GM18870 (cell line): ENCODE data around the gene SPEM1.

Experiments used
- ATAC-seq: cut with Tn5 transposase; IDR thresholded peaks from one replicate; pipeline ENCODE4 v1.9.1; 2021; ENCODE audit warnings: moderate library complexity; ENCODE audit not compliant: unreplicated experiment

SPEM1 gene

DNA sequence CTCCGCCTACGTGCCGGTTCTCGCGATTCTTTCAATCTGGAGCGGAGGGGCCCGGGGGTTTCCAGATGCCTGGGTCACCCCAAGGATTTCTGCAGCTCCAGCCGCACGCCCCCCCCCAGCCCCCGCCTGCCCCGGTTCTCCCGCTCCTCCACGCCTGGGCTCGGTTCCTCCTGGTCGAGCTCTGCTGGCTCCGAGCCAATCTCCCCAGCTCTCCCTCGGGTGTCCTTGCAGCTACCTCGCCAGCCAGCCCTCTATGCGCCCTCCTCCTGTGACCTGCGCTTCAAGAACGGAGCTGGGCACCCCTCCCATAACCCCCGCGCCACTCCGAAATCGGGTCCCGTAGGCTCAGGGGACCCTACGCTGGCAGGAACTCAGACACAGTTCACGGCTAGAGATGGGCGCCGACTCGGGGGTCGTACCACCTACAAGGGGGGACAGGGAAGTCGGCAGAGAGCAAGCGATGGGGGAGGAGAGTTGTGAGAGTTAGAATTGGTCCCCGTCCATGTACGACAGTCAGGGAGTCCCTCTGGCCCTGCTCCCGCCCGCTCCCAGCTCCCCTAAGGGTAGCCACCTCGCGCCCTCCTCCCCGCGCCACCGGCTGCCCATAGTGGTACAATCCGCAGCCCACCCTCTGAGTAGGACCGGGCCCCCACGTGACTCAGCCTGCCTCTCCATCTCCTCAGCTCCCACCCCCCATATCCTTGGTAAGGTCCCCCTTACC, 20.1 kb downstream of the SPEM1 start:
- no peak for ATAC-seq

DNA sequence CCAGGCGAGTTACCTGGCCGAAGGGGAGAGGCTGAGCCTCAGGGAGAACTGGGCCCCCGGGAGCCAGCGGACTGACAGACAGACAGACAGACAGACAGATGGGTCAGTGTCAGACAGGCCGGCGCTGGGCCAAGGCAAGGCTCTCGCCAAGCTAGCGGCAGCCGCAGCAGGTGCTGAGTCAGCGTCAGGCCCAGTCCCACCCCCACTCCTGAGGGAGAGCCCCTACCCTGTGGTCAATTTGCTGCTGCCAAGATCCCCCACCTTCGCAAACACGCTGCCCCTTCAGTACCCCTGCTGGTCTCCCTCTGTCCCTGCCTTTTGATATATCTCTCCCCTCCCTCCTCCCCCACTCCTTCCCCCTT, 20.7 kb downstream of the SPEM1 start:
- ATAC-seq, result no peak

DNA sequence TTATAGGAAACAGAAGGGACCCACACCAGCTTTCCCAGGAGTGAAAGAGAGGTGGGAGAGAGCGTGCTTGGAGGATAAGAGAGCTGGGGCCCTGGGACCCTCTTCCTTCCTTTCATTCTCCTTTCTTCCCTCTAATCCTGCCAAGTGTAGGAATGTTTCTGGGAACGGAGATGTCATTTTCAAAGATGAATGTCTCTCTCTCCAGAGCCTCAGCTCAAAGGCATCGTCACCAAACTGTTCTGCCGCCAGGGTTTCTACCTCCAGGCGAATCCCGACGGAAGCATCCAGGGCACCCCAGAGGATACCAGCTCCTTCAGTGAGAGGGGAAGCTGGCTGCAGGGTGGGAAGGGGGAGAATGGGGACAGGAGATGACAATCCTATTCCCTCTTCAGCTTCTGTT, 21.1 kb downstream of the SPEM1 start:
- ATAC-seq, result no peak

DNA sequence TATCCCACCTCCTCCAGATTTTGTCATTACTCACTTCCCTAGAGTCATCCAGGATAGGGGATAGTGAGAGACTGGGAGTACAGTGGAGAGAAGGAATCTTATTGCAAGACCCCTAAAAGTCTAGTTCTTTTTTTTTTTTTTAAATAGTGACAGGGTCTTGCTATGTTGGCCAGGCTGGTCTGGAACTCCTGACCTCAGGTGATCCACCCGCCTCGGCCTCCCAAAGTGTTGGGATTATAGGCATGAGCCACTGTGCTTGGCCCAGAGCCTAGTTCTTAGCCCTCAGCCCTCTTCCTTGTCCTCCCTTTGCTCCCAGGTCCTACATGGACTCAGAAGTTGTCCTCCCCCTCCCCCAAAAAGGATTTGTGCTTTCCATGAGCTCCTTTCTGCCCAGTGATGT, 22.0 kb downstream of the SPEM1 start:
- no peak for ATAC-seq

DNA sequence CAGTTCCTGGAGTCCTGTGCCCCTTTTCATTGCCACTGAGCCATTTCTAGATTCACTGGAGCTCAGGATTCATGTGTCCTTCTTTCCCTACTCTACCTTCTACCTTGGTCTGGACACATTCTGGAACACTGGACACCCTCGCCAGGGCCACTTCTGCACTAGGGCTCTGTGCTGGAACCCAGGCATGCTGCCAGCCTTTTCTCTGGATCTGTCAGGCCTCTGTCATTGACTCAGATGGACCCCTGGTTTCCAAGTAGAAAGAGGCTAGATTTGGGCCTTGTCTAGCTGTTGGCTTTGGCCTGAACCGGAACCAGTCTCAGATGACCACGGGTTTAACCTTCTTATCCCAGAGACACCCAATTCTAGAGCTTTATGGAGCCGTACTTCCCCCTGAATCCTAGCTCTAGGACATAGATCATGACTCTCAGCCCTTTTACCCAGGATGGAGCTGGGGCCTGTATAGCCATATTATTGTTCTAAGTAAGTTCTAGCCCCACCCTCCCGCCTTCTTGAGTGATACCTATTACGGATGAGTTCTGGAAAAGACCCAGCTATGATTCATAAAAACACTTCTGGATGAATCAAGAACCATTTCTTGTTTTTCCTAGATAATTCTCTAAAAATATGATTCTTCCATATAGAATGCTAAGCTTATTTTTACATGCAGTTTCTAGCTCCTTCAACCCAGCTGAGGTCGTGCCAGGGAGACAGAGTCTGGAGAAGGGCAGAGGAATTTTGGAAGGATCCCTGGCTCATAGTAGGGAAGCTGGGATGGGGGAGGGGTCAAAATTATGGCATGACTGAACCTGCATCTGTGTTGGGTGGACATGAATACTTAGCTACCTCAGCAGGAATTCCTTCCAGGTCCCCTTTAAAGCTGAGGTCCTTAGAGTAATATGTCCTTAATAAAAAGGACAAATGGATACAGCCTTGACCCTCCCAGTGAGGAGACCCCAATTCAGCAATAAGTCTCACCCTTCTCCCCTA, 23.7 kb downstream of the SPEM1 start:
- ATAC-seq, result no peak

DNA sequence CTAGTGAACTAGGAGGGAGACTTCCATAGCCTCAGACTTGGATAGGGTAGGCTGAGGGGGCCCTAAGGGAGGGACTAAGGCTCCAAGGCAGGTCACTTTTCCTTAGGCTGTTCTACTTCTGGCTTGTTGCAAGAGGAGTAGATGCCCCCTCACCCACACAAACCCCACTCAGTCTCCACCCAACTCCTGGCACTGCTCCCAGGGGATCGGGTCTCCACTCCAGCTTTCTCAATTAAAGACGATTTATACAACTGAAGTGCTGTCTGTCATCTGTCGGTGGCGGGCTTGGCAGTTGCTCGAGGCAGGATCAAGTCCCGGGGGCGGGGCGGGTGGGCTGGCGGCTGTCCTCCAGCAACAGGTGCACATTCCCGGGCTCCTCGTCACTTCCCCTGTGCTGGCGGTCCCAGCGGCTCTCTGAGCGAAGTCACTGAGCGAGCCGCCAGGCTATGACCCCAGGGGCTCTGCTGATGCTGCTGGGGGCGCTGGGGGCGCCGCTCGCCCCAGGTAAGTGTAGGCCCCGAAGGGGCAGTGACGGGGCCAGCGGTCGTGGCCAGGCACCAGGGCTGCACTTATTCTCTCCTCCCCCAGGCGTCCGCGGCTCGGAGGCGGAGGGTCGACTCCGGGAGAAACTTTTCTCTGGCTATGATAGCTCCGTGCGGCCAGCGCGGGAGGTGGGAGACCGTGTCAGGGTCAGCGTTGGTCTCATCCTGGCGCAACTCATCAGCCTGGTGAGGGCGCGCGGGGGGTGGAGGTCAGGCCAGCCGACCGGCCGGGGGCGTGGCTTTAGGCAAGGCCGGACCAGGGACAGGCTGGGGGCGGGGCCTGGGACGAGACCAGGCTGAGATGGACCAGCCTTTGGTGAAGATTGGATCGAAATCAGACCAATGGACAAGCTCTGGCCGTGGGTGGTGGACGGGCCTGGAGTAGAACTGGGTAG, 24.8 kb downstream of the SPEM1 start, which contains the start of gene CHRNB1:
CHRNB1 (plus strand) TSS at position 380 of the 937 bp plus-strand sequence; CDS start at position 447, 67 bp downstream.
- no peak for ATAC-seq

DNA sequence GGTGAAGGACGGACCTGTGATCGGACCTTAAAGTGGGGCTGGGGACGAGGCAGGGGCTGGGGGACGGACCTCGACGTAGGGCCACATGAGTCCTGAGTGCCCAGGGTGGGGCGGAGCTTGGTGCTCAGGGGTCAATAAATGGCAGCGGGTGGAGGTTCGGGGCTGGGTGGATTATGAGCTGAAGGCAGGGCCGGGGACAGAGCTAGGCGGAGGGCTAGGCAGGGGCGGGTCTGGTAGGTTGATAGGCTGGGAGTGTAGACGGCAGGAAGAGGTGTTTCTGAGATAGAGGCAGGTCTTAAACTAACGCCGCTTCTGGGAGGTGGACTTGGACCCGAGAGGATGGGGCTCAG, 25.5 kb downstream of the SPEM1 start:
- no peak for ATAC-seq

DNA sequence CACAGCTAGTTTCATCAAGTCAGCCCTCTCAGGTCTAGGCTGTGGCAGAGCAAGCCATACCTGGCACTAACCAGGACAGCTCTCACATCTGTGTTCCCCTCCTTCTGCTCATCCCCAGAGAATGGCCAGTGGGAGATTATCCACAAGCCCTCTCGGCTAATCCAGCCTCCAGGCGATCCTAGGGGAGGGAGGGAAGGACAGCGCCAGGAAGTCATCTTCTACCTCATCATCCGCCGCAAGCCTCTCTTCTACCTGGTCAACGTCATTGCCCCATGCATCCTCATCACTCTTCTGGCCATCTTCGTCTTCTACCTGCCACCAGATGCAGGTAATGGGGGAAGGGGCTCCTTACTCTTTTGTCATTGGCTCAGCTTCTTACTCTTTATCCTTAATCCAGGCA, 28.3 kb downstream of the SPEM1 start:
- ATAC-seq, result no peak

DNA sequence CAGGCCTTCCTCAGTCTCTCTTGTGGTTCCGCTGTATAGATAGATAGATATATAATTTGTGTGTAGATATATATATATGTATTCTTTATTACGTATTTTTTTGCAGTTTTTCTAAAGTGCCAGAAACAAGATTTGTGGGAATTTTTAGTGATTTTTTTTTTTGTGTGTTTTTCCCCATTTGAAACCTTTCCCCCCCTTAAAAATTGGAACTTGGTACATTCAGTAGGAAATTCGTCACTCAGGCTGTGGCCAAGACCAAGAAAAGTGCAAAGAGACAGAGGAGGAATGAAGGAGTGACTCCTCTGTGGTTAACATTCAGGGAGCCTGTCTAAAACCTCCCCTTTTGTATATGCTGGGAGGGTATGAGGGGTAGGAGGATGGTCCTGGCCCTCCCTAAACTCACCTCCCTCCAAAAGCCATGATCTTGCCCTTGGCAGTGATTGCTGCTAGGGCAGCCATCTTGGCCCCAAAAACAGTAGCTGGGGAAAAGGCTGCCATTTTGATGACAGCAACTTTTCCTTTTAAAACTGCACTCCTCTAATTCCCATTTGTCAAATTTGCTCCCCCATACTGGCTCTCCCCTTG, 39.9 kb downstream of the SPEM1 start:
- no peak for ATAC-seq

DNA sequence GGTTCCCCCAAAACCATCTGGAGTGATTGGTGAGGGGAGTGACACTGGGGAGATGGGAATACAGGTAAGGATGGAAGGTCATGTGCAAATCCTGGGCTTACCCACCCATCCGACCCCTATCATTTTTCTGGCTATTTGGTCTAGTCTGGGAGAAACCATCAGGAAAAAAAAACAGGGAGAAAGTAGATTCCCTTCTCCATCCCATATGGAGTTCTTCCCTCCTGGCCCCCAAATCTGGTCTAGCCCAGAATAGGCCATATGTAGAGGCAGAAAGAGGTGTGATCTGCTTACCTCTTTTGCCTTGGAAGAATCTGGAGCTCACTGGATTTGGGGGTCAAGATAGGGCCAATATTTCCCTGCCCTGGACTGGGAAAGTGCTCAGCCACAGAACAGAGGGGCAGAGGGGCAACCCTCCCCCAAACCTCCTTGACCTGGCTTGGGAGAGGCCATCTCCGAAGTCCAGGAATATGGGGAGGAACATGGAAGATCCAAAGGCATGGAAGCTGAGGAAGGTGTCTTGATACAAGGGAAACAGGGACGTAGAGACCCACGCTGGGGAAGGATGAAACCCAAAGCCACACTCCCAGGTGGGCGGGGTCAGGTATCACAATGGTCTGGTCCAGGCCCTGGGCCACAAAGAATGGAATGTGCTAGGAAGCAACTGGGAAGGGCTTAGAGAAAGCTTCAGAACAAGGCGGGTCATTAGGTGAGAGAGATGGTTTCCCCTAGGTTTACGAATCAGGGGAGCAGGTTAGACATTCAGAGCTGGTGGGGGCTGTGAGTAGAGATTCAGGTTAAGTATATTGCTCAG, 40.9 kb downstream of the SPEM1 start:
- no peak for ATAC-seq

DNA sequence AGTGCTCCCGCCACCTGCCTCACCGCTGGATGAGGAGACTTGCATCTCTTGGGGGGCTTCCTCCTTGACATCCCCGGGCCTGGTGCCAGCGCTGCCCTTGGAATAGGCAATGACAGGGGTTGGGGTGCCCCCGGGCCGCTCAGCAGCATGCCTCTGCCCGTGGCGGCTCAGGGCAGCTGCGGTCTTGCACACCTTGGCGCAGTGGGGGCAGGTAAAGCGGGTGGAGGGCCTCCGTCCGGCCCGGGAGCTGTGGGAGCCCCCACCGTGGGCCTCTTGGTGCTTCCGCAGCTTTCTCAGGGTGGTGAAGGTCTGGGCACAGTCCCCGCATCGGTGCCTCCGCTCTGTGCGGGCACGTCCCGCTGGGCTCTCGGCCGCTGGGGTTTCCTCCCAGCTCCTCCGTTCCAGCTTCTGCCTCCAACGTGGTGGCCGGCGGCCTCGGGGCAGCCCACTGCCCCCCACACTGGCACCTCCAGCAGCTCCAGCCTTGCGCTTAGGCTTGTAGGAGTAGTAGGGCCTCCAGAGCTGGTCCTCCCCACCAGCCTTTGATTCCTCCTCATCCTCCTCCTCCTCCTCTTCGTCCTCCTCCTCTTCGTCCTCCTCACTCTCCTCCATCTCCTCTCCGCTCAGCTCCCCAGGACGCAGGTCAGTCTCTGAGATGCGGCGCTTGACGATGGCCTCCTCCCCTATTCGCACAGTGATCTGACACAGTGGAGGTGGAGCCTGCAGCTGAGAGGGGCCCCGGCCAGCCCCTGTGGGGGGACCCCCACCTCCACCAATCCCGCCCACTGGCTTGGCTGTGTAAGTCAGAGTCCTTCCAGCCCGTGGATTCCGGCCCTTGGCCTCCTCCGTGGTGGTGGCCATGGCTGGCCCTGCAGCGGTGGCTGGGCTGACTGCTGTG, 42.6 kb downstream of the SPEM1 start:
- no peak for ATAC-seq

DNA sequence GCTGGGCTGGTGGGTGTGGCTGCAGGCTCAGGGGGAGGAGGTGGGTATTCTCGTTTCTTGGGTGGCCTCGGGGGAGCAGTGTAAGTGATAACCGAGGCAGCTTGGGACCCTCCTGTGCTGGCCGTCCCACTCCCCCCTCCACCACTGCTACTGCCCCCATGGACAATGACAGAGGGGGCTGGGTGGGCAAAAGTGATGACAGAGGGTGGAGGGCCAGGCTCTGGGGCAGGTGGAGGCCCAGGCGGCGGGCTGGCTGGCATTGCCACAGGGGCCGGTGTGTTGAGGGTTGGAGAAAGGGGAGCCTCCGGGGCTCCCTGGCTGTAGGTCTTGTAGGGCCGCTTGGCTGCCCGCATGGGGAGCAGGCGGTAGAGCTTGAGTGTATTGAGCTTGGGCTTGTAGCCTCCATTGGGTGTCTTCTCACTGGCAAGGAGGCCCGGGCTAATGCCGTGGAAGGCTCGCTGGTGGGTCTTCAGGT, 43.3 kb downstream of the SPEM1 start:
- no peak for ATAC-seq

DNA sequence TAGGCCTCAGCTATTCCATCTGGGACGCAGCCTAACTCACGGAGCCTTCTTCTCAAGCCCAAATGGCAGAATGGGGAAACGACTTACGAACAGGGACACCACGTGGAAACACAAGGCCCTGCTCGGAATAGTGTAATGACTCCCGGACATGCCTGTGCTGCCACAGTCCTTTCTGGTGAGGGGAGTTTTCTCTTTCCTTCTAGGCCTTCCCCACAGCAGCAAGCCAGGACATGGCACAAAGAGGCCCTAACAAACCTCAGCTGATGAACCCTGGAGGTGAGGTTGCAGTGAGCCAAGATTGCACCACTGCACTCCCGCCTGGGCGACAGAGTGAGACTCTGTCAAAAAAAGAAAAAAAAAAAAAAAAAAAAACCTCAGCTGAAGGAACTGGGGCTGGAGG, 44.0 kb downstream of the SPEM1 start:
- ATAC-seq, result no peak

DNA sequence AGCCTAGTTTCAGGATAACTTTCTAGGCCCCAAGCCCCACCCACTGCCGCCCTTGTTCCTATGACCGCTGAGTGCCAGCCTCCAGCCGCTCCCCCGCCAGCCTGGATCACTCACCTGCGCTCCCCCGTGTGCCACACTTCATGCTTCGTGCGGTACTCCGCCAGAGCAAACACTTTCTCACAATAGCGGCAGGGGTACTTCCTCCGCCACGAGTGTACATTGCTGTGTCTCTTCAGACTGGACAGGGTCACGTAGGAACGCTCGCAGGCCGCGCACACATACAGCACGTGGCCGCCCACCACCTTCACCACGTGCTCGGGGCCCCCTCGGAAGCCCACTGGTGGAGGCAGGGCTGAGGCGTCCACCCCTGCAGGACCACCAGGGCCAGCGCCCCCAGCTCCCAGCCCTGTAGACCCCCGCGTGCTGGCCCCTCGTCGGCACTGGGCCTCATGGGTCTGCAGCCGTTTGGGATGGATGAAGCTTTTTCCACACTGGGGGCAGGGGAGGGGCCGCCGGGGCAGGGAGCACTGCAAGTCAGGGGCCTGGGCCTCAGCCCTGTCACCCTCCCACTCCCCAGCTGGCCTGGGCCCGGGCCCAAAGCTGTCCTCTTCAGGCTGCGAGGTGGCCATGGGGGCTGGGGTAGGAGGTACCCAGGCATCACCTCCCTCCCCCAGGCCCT, 45.6 kb downstream of the SPEM1 start:
- ATAC-seq, result no peak

DNA sequence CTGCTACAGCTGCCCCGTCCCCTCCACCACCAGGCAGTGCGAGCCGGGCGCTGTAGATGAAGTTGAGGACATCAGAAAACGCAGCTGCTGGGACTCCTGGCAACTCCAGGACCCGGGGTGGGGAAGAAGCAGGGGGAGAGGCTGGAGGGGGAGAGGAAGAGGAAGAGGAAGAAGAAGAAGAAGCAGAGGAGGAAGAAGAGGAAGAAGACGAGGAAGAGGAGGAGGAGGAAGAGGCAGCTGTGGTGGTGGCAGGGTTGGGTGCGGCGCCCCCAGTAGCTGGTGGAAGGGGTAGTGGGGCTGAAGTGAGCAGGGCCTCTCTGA, 46.2 kb downstream of the SPEM1 start:
- ATAC-seq, result no peak

DNA sequence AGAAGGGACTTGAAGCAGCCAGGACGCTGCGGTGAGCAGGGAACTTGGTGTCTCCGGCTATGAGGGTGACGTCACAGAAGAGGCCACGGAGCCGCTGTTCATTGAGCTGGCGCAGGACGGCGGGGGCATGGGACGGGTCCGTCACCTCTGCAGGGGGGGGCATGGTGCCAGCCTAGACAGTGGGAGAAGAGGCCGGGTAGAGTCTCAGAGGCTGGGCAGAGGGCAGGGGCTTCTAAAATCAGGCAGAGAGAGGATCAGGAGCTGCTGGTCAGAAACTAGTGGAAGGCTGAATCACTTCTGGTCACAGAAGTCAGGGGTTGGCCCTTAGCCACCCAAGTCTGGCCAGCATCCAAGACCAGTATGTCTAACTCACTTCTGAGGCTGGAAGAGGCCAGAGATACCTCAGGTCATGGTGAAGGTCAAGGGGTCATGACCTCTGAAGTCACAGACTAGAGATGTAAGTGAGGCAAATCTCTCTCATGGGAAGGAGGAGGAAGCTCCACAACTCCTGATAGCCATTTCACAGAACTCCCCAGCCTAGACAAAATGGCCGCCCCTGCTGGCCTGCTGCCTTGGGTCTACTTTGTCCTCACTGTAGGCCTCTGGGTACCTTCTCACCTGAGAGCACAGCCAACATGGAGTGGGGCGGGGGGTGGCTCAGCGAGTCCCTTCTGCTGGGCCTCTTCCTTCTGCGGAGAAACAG, 46.7 kb downstream of the SPEM1 start:
- no peak for ATAC-seq

DNA sequence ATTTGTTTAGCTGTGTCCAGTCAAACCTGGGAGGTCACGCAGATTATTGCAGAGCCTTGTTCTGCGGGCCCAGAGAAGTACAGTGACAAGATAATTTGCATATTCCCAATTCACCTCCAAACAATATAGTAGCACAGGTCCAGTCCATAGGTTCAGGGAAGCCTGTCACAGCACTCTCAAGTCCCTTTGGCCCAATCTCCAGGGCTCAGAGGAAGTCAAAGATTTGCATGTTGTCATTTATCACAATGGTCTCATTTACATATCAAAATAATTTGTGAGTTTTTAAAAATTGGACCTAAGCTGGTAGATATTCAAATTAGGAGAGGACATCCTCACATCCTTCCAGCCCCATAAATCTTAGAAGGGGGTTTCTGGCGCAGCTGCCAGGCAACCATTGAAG, 47.4 kb downstream of the SPEM1 start:
- no peak for ATAC-seq

DNA sequence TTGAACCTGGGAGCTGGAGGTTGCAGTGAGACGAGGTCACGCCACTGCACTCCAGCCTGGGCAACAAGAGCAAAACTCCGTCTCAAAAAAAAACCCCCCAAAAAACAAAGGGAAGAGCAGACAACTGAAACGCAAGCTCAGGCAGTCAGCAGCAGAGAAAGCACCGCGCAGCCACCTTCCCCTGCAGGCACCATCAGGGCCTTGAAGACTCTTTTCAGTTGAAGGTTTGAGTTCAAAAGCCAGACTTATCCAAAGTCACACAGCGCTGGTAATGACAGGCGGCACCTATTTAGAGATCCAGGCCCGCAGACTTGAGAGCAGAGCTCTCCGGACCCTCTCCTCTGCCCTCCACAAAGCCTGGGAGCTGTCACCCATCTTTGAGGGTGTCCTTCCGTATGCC, 48.2 kb downstream of the SPEM1 start:
- ATAC-seq, result no peak
